ENCODE results near the gene DIP2C.

The DIP2C gene

DNA sequence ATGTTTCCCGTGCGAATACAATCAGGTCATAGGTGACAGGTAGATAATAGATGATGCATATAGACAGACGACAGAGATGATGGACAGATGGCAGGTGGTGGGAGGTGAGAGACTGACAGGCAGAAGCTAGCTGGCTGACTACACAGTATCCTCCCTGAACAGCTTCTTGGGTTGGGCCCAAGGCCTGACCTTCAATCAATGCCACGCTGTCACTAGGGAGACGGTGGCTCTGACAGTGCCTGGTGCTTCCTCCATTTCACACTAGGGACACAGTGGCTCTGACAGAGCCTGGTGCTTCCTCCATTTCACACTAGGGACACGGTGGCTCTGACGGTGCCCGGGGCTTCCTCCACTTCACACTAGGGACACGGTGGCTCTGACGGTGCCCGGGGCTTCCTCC lies 200.1 kb downstream of the DIP2C start:
- Histone ChIP-seq H3K4me1 (ENCODE audit: insufficient read depth, low read length, poor library complexity, severe bottlenecking) (no peaks in the 10 kb centered on the region), H2AFZ (ENCODE audit: low read length) (no peak overlapping the region), H3K4me2 (ENCODE audit: low read depth, low read length, poor library complexity, severe bottlenecking) (no peak overlapping the region), H3K36me3 (ENCODE audit: insufficient read depth, low read length) (no peaks in the 10 kb centered on the region), H3K4me3 (ENCODE audit: low read length, poor library complexity, severe bottlenecking) (no peak overlapping the region), H3K9me3 (ENCODE audit: insufficient read depth, low read depth, low read length) (no peaks in the 10 kb centered on the region), H3K79me2 (ENCODE audit: insufficient read depth, low read length) (no peaks in the 10 kb centered on the region), H3K9ac (ENCODE audit: low read depth, low read length, poor library complexity, severe bottlenecking) (no peak overlapping the region), H3F3A (ENCODE audit: low read depth) (no peaks in the 10 kb centered on the region), H4K20me1 (ENCODE audit: insufficient read depth, low read length, poor library complexity, severe bottlenecking) (no peaks in the 10 kb centered on the region), H3K27me3 (ENCODE audit: insufficient read depth, low read length, poor library complexity, severe bottlenecking) (no peaks in the 10 kb centered on the region), H3K9me2 (replicated peaks; ENCODE audit: low read depth, low read length) (no peaks in the 10 kb centered on the region)
- no peak for TF ChIP-seq EZH2phosphoT487 (IDR thresholded peaks at IDR 0.05; ENCODE audit: borderline replicate concordance)
- TF ChIP-seq CTCF (conservative IDR thresholded peaks at IDR 0.05; ENCODE audit: low read length), result no peak

DNA sequence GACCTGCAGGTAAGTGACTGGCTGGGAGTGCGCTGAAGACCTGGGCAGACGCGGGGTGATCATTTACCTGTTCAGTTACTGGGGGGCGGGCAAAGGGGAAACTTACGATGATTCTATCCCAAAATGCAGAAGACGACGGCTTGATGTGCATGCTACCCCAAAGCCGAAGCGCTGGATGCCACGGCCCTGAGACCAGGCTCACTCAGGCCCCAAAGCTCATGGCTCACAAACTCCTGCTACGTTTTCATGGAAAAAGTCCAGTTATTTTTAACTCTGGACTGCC lies 200.6 kb downstream of the DIP2C start:
- no peak overlapping the region for H2AFZ ChIP-seq (ENCODE audit: low read length)
- H3K9me2 ChIP-seq (replicated peaks; ENCODE audit: low read depth, low read length), result no peaks in the 10 kb centered on the region
- no peak overlapping the region for H3K4me2 ChIP-seq (ENCODE audit: low read depth, low read length, poor library complexity, severe bottlenecking)
- no peaks in the 10 kb centered on the region for H4K20me1 ChIP-seq (ENCODE audit: insufficient read depth, low read length, poor library complexity, severe bottlenecking)
- no peaks in the 10 kb centered on the region for H3F3A ChIP-seq (ENCODE audit: low read depth)
- H3K36me3 ChIP-seq (ENCODE audit: insufficient read depth, low read length), result no peaks in the 10 kb centered on the region
- no peak overlapping the region for H3K9ac ChIP-seq (ENCODE audit: low read depth, low read length, poor library complexity, severe bottlenecking)
- no peaks in the 10 kb centered on the region for H3K27me3 ChIP-seq (ENCODE audit: insufficient read depth, low read length, poor library complexity, severe bottlenecking)
- TF ChIP-seq CTCF (conservative IDR thresholded peaks at IDR 0.05; ENCODE audit: low read length) (no peak), EZH2phosphoT487 (IDR thresholded peaks at IDR 0.05; ENCODE audit: borderline replicate concordance) (no peak)
- H3K79me2 ChIP-seq (ENCODE audit: insufficient read depth, low read length), result no peaks in the 10 kb centered on the region
- H3K9me3 ChIP-seq (ENCODE audit: insufficient read depth, low read depth, low read length), result no peaks in the 10 kb centered on the region
- H3K4me3 ChIP-seq (ENCODE audit: low read length, poor library complexity, severe bottlenecking), result no peak overlapping the region
- no peaks in the 10 kb centered on the region for H3K4me1 ChIP-seq (ENCODE audit: insufficient read depth, low read length, poor library complexity, severe bottlenecking)

DNA sequence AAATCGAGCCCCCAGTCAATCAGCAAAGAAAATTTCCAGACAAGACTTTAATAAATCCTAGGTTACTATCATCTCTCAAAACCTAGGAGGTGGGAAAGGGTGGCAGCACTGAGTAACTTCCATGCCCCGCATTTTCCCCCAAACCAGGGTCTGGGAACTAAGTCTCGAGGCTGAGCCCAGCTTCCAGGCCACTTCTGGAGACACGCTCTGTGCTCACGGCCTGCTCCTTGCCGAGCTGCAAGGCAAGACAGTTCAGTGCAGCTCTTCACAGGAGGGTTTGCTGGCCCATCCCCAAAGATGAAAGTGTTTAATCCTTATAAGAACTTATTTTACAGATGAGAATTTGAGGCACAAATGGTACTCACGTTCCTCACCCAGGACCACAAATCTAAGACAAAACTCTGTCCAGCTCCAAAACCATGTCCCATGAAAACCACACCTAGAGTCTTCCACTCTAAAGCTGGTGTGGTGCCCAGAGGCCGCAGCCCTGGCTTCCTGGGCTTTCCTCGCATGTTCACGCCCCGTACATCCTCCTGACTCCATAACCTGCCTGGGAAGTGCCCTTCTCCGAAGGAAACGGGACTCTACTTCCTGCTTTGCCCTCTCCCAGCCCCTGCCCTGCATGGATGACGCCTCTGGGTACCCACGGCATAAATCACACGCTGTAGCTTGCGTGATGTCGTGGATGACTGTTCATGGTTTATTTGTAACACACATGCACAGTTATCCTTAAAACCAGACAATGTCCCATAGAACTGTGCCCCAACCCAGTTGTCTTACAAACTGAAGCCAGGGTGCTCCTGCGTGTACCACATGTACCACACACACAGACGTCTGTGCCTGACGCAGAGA lies 201.2 kb downstream of the DIP2C start:
- no peak overlapping the region for H3K9ac ChIP-seq (ENCODE audit: low read depth, low read length, poor library complexity, severe bottlenecking)
- H3K4me1 ChIP-seq (ENCODE audit: insufficient read depth, low read length, poor library complexity, severe bottlenecking), result no peaks in the 10 kb centered on the region
- no peak overlapping the region for H3K4me2 ChIP-seq (ENCODE audit: low read depth, low read length, poor library complexity, severe bottlenecking)
- H3K4me3 ChIP-seq (ENCODE audit: low read length, poor library complexity, severe bottlenecking), result no peak overlapping the region
- no peak overlapping the region for H2AFZ ChIP-seq (ENCODE audit: low read length)
- no peaks in the 10 kb centered on the region for H3K36me3 ChIP-seq (ENCODE audit: insufficient read depth, low read length)
- no peaks in the 10 kb centered on the region for H4K20me1 ChIP-seq (ENCODE audit: insufficient read depth, low read length, poor library complexity, severe bottlenecking)
- no peaks in the 10 kb centered on the region for H3K9me3 ChIP-seq (ENCODE audit: insufficient read depth, low read depth, low read length)
- no peaks in the 10 kb centered on the region for H3F3A ChIP-seq (ENCODE audit: low read depth)
- no peaks in the 10 kb centered on the region for H3K79me2 ChIP-seq (ENCODE audit: insufficient read depth, low read length)
- H3K27me3 ChIP-seq (ENCODE audit: insufficient read depth, low read length, poor library complexity, severe bottlenecking), result no peaks in the 10 kb centered on the region
- H3K9me2 ChIP-seq (replicated peaks; ENCODE audit: low read depth, low read length), result no peaks in the 10 kb centered on the region
- TF ChIP-seq CTCF (conservative IDR thresholded peaks at IDR 0.05; ENCODE audit: low read length) (no peak), EZH2phosphoT487 (IDR thresholded peaks at IDR 0.05; ENCODE audit: borderline replicate concordance) (no peak)

Measured in Loucy (cell line).